ENCODE results near the gene TTBK2.

DNA sequence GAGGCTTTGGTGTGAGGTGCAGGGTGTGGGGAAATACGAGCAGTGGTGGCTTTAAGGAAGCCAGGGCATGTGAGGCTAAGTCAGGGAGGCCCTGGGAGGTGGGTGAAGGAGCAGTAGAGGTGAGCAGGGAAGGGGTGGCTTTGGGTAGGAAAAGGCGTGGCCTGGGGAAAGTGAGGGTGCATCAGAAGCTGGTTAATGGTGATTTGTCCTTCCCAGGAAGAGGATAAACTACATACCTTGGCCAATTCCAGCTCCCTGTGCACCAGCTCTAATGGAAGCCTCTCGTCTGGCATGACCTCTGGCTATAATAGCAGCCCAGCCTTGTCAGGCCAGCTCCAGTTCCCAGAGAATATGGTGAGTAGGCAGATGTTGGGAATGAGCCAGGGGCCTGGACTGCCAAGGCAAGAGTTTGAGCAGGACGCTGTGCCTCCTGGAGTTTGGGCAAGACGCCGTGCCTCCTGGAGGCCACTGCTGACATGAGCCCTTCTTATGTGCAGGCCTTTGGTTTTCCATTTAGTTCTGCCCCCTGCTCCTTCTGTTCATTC lies 225.0 kb downstream of the TTBK2 start:
- TF ChIP-seq, protein P1, sequence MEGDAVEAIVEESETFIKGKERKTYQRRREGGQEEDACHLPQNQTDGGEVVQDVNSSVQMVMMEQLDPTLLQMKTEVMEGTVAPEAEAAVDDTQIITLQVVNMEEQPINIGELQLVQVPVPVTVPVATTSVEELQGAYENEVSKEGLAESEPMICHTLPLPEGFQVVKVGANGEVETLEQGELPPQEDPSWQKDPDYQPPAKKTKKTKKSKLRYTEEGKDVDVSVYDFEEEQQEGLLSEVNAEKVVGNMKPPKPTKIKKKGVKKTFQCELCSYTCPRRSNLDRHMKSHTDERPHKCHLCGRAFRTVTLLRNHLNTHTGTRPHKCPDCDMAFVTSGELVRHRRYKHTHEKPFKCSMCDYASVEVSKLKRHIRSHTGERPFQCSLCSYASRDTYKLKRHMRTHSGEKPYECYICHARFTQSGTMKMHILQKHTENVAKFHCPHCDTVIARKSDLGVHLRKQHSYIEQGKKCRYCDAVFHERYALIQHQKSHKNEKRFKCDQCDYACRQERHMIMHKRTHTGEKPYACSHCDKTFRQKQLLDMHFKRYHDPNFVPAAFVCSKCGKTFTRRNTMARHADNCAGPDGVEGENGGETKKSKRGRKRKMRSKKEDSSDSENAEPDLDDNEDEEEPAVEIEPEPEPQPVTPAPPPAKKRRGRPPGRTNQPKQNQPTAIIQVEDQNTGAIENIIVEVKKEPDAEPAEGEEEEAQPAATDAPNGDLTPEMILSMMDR (IDR thresholded peaks at IDR 0.05): no peak
- no peak for TF ChIP-seq CHD2 (IDR thresholded peaks at IDR 0.05; ENCODE audit: low read length, partially characterized antibody)
- TF ChIP-seq, protein P2, sequence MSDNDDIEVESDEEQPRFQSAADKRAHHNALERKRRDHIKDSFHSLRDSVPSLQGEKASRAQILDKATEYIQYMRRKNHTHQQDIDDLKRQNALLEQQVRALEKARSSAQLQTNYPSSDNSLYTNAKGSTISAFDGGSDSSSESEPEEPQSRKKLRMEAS (IDR thresholded peaks at IDR 0.05; ENCODE audit: low read depth): no peak

Data from SK-N-SH (cell line).